Ascending aorta (tissue), 2 donors: ENCODE measurements around the gene ZMIZ2. TPM values are rescaled to one million over a fixed set of nuclear protein-coding genes. Genes with fewer than 3 reads are reported as not detected.
"Not testable (repeated sequence)": the region's sequence is repeated elsewhere in the genome, so short reads cannot be mapped to it uniquely, and the experiment has no call there.

ENCODE experiments used
- DNase-seq, 2 donors: peaks; one replicate each; pipeline ENCODE4 v3.0.0-alpha.2; 2019; ENCODE audit warnings: low spot score in 2 of 2
- H3K27ac ChIP-seq, 2 donors: fragments of 200-600 bp; sonication (generic); one replicate each; pipeline ENCODE4 v1.5.1; 2016 to 2017; ENCODE audit warnings: mild to moderate bottlenecking in 1 of 2
- H3K27me3 ChIP-seq: fragments of 200-600 bp; sonication (generic); one replicate; pipeline ENCODE4 v1.5.1; 2017
- H3K36me3 ChIP-seq, 2 donors: fragments of 200-600 bp; sonication (generic); one replicate each; pipeline ENCODE4 v1.5.1; 2016
- H3K4me1 ChIP-seq, 2 donors: fragments of 200-600 bp; sonication (generic); one replicate each; pipeline ENCODE4 v1.5.1; 2016 to 2017; ENCODE audit warnings: mild to moderate bottlenecking in 1 of 2
- H3K4me3 ChIP-seq, 2 donors: fragments of 200-600 bp; sonication (generic); one replicate each; pipeline ENCODE4 v1.5.1; 2016 to 2017; ENCODE audit warnings: mild to moderate bottlenecking in 1 of 2
- H3K9me3 ChIP-seq, 2 donors: fragments of 200-600 bp; sonication (generic); one replicate each; pipeline ENCODE4 v1.5.1; 2016
- CTCF ChIP-seq, 3 experiments: fragments of 200-600 bp in 2 of 3; fragments of 450-650 bp in 1 of 3; sonication (generic) in 2 of 3; IDR thresholded peaks; one replicate each; pipeline ENCODE4 v1.5.1; 2016 to 2019; ENCODE audit warnings: antibody characterized with exemption in 3 of 3, mild to moderate bottlenecking in 1 of 3, moderate library complexity in 1 of 3
- intact Hi-C: fragments of 100-400 bp; cut with DNase I; formaldehyde crosslinking; loops from one replicate; pipeline ENCODE4 v1.15.1; 2023
- total RNA-seq: library from RNA; depleted of rRNA; stranded (reverse); fragments of >200 nt; gene quantifications from one replicate; pipeline ENCODE4 v1.1.0, GENCODE V29; 2016

ZMIZ2 gene
- total RNA-seq, 1 donor from 2014 or later, result 75.5 TPM

- Histone ChIP-seq H3K9me3 (peaks cover 0 to 7% of the 10 kb centered on the region in 2 donors), H3K27me3 (no peaks in the 10 kb centered on the region), H3K36me3 (no peaks in the 10 kb centered on the region), H3K27ac (no peak overlapping the region), H3K4me1 (no peaks in the 10 kb centered on the region), H3K4me3 (no peak overlapping the region)
- no peak for TF ChIP-seq CTCF (IDR thresholded peaks at IDR 0.05)
- intact Hi-C loops, result no loop called here
- no peak for DNase-seq
Observed at GRCh38 chr7:44782460-44782859, 33.8 kb downstream of the ZMIZ2 start.

DNA sequence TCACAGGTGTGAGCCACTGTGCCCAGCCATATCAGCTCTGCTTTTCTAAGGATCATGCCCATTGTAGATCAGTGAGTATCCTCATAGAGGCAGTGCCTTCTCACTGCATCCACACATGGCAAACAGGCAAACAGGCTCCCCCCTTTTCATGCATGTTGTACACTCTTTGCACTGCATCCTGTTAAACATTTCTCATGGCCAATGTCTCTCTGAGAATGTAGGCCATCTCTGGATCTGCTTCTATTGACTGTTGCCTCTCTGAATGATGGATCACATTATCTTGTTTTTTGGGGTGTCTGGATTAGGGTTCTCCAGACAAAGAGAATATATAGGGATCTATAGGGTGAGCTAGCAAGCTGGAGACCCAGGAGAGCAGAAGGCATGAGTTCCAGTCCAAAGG, 34.8 kb downstream of the ZMIZ2 start:
- Histone ChIP-seq H3K4me3 (no peak overlapping the region), H3K36me3 (no peaks in the 10 kb centered on the region), H3K9me3 (peaks cover 0 to 7% of the 10 kb centered on the region in 2 donors), H3K27ac (no peak overlapping the region), H3K27me3 (no peaks in the 10 kb centered on the region), H3K4me1 (no peaks in the 10 kb centered on the region)
- no peak for TF ChIP-seq CTCF (IDR thresholded peaks at IDR 0.05)
- no peak for DNase-seq
- intact Hi-C loops, result no loop called here

- intact Hi-C loops, result no loop called here
- H3K36me3 ChIP-seq, result no peaks in the 10 kb centered on the region
Observed at GRCh38 chr7:44784364-44784763, 35.7 kb downstream of the ZMIZ2 start.

GRCh38 chr7:44785218-44785617, 36.6 kb downstream of the ZMIZ2 start:
- H3K27me3 ChIP-seq, intact Hi-C loops, H3K36me3 ChIP-seq, H3K9me3 ChIP-seq, H3K27ac ChIP-seq, H3K4me3 ChIP-seq, DNase-seq, H3K4me1 ChIP-seq: not testable (repeated sequence)

More at GRCh38 chr7:44784364-44784763, 35.7 kb downstream of the ZMIZ2 start:
- peaks cover 0 to 7% of the 10 kb centered on the region in 2 donors for H3K9me3 ChIP-seq
- no peaks in the 10 kb centered on the region for H3K27me3 ChIP-seq
- H3K4me3 ChIP-seq, result no peak overlapping the region
- no peak overlapping the region for H3K27ac ChIP-seq
- H3K4me1 ChIP-seq, result no peaks in the 10 kb centered on the region
- no peak for TF ChIP-seq CTCF (IDR thresholded peaks at IDR 0.05)
- DNase-seq, result no peak

GRCh38 chr7:44787041-44787440, 38.4 kb downstream of the ZMIZ2 start:
- Histone ChIP-seq H3K27me3 (no peaks in the 10 kb centered on the region), H3K36me3 (no peaks in the 10 kb centered on the region), H3K9me3 (peaks cover 0 to 7% of the 10 kb centered on the region in 2 donors), H3K27ac (no peak overlapping the region), H3K4me3 (no peak overlapping the region), H3K4me1 (no peaks in the 10 kb centered on the region)
- intact Hi-C loops, result no loop called here
- DNase-seq, result no peak
- TF ChIP-seq CTCF (IDR thresholded peaks at IDR 0.05), result no peak

DNA sequence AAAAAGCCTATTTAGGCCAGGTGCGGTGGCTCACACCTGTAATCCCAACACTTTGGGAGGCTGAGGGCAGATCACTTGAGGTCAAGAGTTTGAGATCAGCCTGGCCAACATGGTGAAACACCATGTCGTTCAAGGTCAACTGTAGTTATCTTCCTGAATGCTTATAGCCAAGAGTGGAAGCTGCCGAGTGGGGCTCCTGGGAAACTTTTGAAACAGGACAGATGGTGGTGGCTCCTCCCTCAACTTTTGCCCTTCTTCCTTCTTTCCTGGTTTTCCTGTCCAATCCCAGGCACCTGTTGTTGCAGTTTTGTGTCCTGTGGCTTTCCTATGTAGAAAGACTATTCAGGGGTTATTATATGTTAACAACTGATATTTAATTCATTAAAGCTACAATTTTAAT, 39.1 kb downstream of the ZMIZ2 start:
- no peak for DNase-seq
- H3K9me3 ChIP-seq, result peaks cover 0 to 7% of the 10 kb centered on the region in 2 donors
- H3K36me3 ChIP-seq, result no peaks in the 10 kb centered on the region
- intact Hi-C loops, result no loop called here
- H3K27me3 ChIP-seq, result no peaks in the 10 kb centered on the region
- H3K4me3 ChIP-seq, result no peak overlapping the region
- no peak overlapping the region for H3K27ac ChIP-seq
- no peaks in the 10 kb centered on the region for H3K4me1 ChIP-seq
- TF ChIP-seq CTCF (IDR thresholded peaks at IDR 0.05), result no peak
